MM.1S (cell line): ENCODE data around the gene RUSF1.

Experiments
- DNase-seq: peaks from one replicate; pipeline ENCODE4 v3.0.0-alpha.2; 2015
- H2AFZ ChIP-seq: fragments of 300-600 bp; sonication (generic); 2 replicates; pipeline ENCODE4 v1.6.0; 2016; ENCODE audit warnings: antibody characterized with exemption, low read length
- H3F3A ChIP-seq: fragments of 300-600 bp; sonication (generic); 2 replicates; pipeline ENCODE4 v1.6.1; 2016; ENCODE audit warnings: mild to moderate bottlenecking, antibody characterized with exemption, low read length, moderate library complexity, mixed read lengths; ENCODE audit not compliant: insufficient read depth
- H3K27ac ChIP-seq: fragments of 300-600 bp; sonication (generic); 2 replicates; pipeline ENCODE4 v1.5.1; 2016; ENCODE audit warnings: mild to moderate bottlenecking, low read length
- H3K27me3 ChIP-seq: fragments of 300-600 bp; sonication (generic); replicated peaks from 2 replicates; pipeline ENCODE4 v1.6.0; 2016; ENCODE audit warnings: low read length; ENCODE audit not compliant: insufficient read depth
- H3K36me3 ChIP-seq: fragments of 300-600 bp; sonication (generic); replicated peaks from 2 replicates; pipeline ENCODE4 v1.6.1; 2016; ENCODE audit warnings: mild to moderate bottlenecking, low read length, mixed read lengths; ENCODE audit not compliant: insufficient read depth
- H3K4me1 ChIP-seq: fragments of 300-600 bp; sonication (generic); 2 replicates; pipeline ENCODE4 v1.6.1; 2016; ENCODE audit warnings: low read length, mixed read lengths
- H3K4me2 ChIP-seq: fragments of 300-600 bp; sonication (generic); 2 replicates; pipeline ENCODE4 v1.6.0; 2016; ENCODE audit warnings: low read depth, low read length
- H3K4me3 ChIP-seq: fragments of 300-600 bp; sonication (generic); 2 replicates; pipeline ENCODE4 v1.5.1; 2016; ENCODE audit warnings: low read length, mixed read lengths
- H3K79me2 ChIP-seq: fragments of 300-600 bp; sonication (generic); 2 replicates; pipeline ENCODE4 v1.6.1; 2016; ENCODE audit warnings: mixed run types, low read length, mixed read lengths
- H3K9ac ChIP-seq: fragments of 300-600 bp; sonication (generic); 2 replicates; pipeline ENCODE4 v1.6.1; 2016; ENCODE audit warnings: low read length, mixed read lengths
- H3K9me2 ChIP-seq: fragments of 300-600 bp; sonication (generic); replicated peaks from 2 replicates; pipeline ENCODE4 v1.6.1; 2016; ENCODE audit warnings: mild to moderate bottlenecking, low read length, mixed read lengths; ENCODE audit not compliant: insufficient read depth
- H3K9me3 ChIP-seq: fragments of 300-600 bp; sonication (generic); replicated peaks from 2 replicates; pipeline ENCODE4 v1.6.1; 2016; ENCODE audit warnings: mild to moderate bottlenecking, low read length, mixed read lengths; ENCODE audit not compliant: insufficient read depth
- H4K20me1 ChIP-seq: fragments of 300-600 bp; sonication (generic); 2 replicates; pipeline ENCODE4 v1.6.1; 2016; ENCODE audit warnings: mild to moderate bottlenecking, low read length, moderate library complexity, mixed read lengths; ENCODE audit not compliant: insufficient read depth
- EZH2 ChIP-seq: fragments of 300-600 bp; sonication (generic); optimal IDR thresholded peaks from 2 replicates; pipeline ENCODE3; 2017; ENCODE audit warnings: low read depth, mild to moderate bottlenecking, antibody characterized with exemption, low read length, mixed read lengths
- EZH2phosphoT487 ChIP-seq: fragments of 300-600 bp; sonication (generic); IDR thresholded peaks from 2 replicates; pipeline ENCODE4 v1.6.1; 2018; ENCODE audit warnings: antibody characterized with exemption, low read length
- TF ChIP-seq, protein P1 (sequence below): fragments of 300-600 bp; sonication (generic); IDR thresholded peaks from 2 replicates; pipeline ENCODE4 v1.5.1; 2016; ENCODE audit warnings: antibody characterized with exemption, low read length, mixed read lengths

The RUSF1 gene

DNA sequence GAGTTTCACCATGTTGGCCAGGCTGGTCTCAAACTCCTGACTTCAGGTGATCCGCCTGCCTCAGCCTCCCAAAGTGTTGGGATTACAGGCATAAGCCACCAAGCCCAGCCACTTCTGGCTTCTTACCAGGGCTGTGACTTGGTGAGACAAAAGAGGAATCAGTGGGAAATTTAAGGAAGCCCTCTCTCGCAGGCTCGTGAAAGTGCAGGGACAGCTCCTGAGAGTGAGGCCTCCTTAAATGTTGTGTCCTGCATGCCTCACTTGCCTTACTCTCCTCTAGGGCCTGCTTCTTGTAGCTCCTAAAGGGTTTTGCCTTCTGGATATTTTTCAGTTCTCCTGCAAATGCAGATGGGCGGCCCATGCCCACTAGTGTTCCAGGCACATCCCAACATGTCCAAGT, 24.7 kb upstream of the RUSF1 start:
- Histone ChIP-seq H3K9ac (no peak overlapping the region), H3K27me3 (peaks cover 16% of the 10 kb centered on the region), H3K4me1 (no peaks in the 10 kb centered on the region), H3K4me3 (no peak overlapping the region), H3F3A (no peaks in the 10 kb centered on the region), H3K9me3 (no peaks in the 10 kb centered on the region), H3K36me3 (no peaks in the 10 kb centered on the region), H3K79me2 (no peaks in the 10 kb centered on the region), H3K9me2 (no peaks in the 10 kb centered on the region), H2AFZ (no peak overlapping the region), H3K27ac (no peak overlapping the region), H3K4me2 (no peak overlapping the region), H4K20me1 (no peaks in the 10 kb centered on the region)
- TF ChIP-seq EZH2phosphoT487: no peak
- no peak for DNase-seq

DNA sequence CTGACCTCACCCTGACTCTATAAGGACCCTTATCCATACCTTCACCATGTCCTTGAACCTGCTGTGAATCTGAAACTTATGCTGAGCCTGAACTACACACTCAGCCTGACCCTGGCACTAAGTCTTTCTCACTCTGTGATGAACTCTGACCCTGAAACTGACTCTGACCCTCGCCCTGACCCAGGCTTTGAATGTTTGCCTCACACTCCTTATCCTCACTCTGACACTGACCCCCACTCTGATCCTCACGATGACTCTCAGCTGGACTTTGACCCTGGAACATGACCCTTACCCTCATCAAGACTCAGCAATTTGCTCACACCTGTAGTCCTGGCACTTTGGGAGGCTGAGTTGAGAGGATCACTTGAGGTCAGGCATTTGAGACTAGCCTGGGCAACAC, 23.9 kb upstream of the RUSF1 start:
- peaks cover 16% of the 10 kb centered on the region for H3K27me3 ChIP-seq
- no peak overlapping the region for H3K4me2 ChIP-seq
- TF ChIP-seq EZH2 (no peak), EZH2phosphoT487 (no peak)
- TF ChIP-seq, protein P1, sequence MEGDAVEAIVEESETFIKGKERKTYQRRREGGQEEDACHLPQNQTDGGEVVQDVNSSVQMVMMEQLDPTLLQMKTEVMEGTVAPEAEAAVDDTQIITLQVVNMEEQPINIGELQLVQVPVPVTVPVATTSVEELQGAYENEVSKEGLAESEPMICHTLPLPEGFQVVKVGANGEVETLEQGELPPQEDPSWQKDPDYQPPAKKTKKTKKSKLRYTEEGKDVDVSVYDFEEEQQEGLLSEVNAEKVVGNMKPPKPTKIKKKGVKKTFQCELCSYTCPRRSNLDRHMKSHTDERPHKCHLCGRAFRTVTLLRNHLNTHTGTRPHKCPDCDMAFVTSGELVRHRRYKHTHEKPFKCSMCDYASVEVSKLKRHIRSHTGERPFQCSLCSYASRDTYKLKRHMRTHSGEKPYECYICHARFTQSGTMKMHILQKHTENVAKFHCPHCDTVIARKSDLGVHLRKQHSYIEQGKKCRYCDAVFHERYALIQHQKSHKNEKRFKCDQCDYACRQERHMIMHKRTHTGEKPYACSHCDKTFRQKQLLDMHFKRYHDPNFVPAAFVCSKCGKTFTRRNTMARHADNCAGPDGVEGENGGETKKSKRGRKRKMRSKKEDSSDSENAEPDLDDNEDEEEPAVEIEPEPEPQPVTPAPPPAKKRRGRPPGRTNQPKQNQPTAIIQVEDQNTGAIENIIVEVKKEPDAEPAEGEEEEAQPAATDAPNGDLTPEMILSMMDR: no peak
- H3K9me3 ChIP-seq: no peaks in the 10 kb centered on the region
- H3K4me3 ChIP-seq: no peak overlapping the region
- no peak overlapping the region for H2AFZ ChIP-seq
- no peaks in the 10 kb centered on the region for H4K20me1 ChIP-seq
- no peaks in the 10 kb centered on the region for H3K36me3 ChIP-seq
- H3K27ac ChIP-seq: no peak overlapping the region
- no peak overlapping the region for H3K9ac ChIP-seq
- no peaks in the 10 kb centered on the region for H3F3A ChIP-seq
- no peak for DNase-seq
- H3K79me2 ChIP-seq: no peaks in the 10 kb centered on the region
- no peaks in the 10 kb centered on the region for H3K9me2 ChIP-seq
- no peaks in the 10 kb centered on the region for H3K4me1 ChIP-seq

DNA sequence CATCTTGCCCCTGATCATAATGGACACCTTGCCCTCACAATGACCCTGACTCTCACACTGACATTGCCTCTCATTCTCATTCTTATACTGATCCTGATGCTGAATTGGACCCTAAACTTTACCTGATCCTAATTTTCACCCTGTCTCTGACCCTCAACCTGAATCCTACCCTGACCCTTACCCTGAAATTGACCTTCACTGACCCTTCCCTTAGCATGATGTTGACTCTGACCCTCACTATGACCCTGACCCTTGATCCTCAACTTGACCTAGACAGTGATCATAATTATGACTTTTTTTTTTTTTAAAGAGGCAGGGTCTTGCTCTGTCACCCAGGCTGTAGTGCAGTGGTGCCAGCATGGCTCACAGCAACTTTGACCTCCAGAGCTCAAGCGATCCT, 22.9 kb upstream of the RUSF1 start:
- no peaks in the 10 kb centered on the region for H3K4me1 ChIP-seq
- no peaks in the 10 kb centered on the region for H4K20me1 ChIP-seq
- no peaks in the 10 kb centered on the region for H3K9me3 ChIP-seq
- no peak for DNase-seq
- H3K4me3 ChIP-seq: no peak overlapping the region
- H3K4me2 ChIP-seq: no peak overlapping the region
- no peak overlapping the region for H3K9ac ChIP-seq
- no peak overlapping the region for H2AFZ ChIP-seq
- peaks cover 16% of the 10 kb centered on the region for H3K27me3 ChIP-seq
- no peaks in the 10 kb centered on the region for H3K79me2 ChIP-seq
- H3F3A ChIP-seq: no peaks in the 10 kb centered on the region
- no peaks in the 10 kb centered on the region for H3K36me3 ChIP-seq
- TF ChIP-seq, protein P1: no peak
- TF ChIP-seq EZH2phosphoT487: no peak
- no peak for TF ChIP-seq EZH2
- no peak overlapping the region for H3K27ac ChIP-seq
- no peaks in the 10 kb centered on the region for H3K9me2 ChIP-seq

DNA sequence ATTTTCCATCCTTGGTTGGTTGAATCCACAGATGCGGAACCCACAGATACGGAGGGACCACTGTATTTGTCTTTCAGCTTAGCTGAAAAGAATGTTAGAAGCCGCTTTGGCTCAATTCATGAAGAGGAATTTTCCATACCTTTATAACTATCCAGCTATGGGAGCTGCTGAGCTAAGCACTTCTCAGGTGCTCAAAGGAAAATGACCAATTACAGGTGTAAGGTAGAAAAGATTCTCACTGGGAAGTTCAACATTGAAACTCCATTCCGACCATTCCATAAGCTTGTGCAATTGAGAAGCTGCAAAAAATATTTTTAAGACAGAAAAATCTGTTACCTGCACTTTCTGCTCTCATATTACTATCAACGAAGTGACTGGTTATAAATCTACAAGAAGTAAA, 22.2 kb upstream of the RUSF1 start:
- Histone ChIP-seq H2AFZ (no peak overlapping the region), H3K27ac (no peak overlapping the region), H3K4me2 (no peak overlapping the region), H3K79me2 (no peaks in the 10 kb centered on the region), H3F3A (no peaks in the 10 kb centered on the region), H3K4me1 (no peaks in the 10 kb centered on the region), H3K9ac (no peak overlapping the region), H3K4me3 (no peak overlapping the region), H3K27me3 (peaks cover 16% of the 10 kb centered on the region), H4K20me1 (no peaks in the 10 kb centered on the region), H3K36me3 (no peaks in the 10 kb centered on the region), H3K9me2 (no peaks in the 10 kb centered on the region), H3K9me3 (no peaks in the 10 kb centered on the region)
- DNase-seq: no peak
- no peak for TF ChIP-seq EZH2
- TF ChIP-seq, protein P1: no peak
- no peak for TF ChIP-seq EZH2phosphoT487
